HK-2 (cell line): ENCODE measurements around the gene SLC25A22.

Experiments
- DNase-seq: peaks from one replicate; pipeline ENCODE4 v3.0.0-alpha.2; 2018; ENCODE audit not compliant: unreplicated experiment

SLC25A22 gene

DNA sequence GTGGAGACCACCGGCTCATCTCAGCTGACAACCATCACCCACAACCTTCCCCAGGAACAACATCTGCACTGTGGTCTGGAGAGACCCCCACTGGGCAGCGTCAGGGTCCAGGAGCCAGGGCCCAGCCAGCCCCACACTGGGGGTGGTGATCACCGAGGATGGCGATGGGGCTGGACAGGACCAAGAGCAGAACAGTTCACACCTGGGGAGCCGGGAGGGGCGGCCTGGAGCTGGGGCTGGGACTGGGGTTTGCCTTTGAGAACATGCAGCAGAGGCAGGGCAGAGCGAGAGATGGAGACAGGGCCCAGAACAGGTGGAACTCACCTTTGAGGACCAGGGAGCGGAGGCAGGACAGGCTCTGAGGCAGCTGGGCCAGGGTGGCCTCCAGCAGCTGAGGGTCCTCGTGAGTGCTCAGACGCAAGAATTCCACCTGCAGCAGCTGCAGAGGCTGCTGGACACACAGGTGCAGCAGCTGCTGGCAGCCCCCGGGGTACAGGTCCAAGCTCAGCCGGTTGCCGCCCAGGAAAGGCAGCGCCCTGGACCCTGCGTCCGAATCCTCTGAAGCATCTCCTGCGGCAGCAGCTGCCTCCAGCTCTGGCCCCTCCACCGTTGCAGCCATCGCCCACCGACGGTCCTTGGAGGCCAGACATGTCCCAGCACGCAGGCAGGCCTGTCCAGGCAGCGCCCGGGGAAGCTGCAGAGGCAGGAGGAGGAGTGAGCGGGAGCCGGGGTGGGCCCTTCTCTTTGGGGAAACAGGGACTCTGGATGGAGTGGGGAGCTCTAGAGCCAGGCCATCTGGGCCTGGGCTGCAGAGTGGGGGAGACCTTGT lies 5.9 kb upstream of the SLC25A22 start:
- no peak for DNase-seq

- no peak for DNase-seq
These were observed 5.3 kb upstream of the SLC25A22 start for GRCh38 chr11:803467-803742.

DNA sequence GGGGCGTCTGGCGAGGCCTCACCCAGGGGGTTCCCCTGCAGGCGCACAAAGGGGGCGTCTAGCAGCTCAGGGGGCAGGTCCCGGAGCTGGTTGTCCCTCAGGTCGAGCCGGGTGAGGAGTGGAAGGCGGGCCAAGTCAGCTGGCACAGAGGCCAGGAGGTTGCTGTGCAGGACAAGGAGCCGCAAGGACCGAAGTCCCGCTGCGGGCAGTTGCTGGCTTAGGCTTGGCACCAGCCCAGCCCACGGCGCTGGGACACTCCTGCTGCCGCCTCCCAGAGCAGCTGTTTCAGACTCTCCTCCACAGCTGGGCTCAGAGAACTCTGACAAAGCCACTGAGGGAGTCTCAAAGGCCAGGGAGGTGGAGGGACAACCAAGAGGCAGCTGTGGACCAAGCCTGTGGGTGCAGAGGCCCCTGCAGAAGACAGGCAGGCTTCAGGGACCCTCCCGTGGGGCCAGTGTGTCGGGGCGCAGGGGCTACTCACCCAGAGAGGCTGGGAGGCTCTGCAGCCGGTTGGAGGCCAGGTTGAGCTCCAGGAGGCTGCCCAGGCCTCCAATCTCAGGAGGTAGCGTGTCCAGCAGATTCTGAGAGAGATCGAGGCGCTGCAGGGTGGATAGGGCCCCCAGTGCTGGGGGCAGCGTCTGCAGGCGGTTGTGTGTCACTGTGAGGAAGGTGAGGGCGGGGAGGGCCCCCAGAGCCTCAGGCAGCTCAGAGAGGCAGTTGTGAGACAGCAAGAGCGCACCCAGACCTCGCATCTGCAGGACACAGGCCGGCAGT lies 4.8 kb upstream of the SLC25A22 start:
- DNase-seq, result no peak

GRCh38 chr11:802018-802617 lies 4.0 kb upstream of the SLC25A22 start:
- DNase-seq, result no peak

DNA sequence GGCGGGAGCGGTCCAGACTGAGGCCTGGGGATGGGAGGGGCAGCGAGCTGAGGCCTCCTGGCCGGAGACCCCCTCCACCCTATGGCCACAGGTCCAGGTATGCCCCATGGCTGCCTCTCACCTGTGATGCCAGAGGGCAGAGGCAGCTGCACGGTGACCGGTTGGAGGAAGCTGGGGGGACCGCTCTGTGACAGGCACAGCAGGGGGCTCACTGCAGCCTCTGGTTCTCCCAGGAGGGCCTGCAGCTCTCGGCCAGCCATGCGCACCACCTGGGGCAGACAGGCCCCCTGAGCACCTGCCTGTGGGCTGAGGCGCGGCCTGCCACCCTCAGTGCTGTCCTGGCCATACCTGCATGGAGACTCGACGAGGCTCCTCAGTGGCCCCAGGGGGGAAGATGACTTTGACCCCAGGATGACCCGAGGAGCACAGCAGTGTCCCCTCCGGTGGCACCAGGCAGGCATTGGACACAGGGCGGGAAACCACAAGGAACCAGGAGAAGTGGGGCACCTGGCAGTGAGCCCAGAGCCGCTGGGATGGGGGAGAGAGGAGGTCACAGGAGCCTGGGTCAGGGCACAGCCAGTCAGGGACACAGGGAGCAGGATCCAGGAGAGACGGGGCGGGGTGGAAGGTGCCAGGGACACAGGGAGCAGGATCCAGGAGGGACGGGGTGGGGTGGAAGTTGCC lies 3.2 kb upstream of the SLC25A22 start:
- DNase-seq, result no peak

DNA sequence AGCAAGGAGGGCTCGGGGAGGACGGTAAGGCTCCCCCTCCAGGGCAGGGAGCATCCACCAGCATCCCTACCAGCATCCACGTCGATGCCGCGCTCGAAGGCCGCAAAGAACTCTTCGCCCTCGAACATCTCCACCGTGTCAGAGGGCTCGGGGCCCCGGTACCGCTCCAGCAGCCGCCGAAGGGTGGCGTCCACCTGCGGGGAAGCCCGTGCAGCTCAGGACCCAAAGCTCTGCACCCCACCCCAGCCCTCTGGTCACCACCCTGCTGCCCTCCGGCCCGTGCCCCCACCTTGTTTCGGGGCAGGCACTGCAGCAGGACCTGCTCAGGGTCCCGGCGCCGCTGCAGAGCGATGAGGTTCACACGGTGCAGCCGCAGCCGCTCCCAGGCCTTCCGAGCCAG lies 2.4 kb upstream of the SLC25A22 start:
- DNase-seq, result no peak

- no peak for DNase-seq
These were observed 1.7 kb upstream of the SLC25A22 start for GRCh38 chr11:799641-800316.

DNA sequence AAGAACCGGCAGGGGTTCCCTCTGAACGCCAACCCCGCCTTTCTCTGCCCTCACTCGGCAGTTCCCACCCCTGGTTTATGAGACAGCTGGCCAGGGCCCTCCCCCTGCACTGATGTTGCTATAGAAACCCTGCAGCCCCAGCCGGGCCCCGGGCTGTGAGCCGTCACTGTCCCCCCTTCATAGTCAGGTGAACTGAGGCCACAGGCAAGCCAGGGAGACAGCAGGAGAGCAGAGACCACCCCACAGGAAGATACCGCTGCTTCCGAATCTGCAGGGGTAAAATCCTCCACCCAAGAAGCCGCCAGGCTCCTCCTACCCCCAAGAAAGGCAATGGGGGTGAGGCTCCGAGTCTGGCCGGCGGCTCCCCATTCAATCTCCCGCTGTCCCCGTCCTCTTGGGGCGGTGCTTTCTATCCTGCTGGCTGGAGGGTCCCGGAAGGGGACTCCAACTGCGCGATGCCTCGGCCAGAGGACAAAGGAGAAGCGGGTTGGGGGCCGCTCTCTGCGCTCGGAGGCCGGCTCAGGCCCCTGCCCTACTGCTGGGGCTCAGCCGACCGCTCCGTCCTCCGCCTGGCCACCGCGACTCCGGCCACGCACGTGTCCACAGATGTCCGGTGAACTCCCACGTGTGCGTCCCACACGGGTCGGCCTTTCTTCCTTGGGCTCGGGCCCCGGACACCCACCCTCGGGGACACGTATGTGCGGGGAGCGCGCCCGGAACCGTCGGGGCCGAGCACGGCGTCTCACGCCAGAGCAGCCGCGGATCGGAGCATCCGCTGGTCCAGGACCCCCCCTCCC lies 587 bp downstream of the SLC25A22 start:
- DNase-seq, result peak; percentile 70

GRCh38 chr11:796565-797295 lies 1.4 kb downstream of the SLC25A22 start:
- DNase-seq, result no peak

- peak; percentile 90 for DNase-seq
These were observed 2.2 kb downstream of the SLC25A22 start for GRCh38 chr11:795634-796564.

DNA sequence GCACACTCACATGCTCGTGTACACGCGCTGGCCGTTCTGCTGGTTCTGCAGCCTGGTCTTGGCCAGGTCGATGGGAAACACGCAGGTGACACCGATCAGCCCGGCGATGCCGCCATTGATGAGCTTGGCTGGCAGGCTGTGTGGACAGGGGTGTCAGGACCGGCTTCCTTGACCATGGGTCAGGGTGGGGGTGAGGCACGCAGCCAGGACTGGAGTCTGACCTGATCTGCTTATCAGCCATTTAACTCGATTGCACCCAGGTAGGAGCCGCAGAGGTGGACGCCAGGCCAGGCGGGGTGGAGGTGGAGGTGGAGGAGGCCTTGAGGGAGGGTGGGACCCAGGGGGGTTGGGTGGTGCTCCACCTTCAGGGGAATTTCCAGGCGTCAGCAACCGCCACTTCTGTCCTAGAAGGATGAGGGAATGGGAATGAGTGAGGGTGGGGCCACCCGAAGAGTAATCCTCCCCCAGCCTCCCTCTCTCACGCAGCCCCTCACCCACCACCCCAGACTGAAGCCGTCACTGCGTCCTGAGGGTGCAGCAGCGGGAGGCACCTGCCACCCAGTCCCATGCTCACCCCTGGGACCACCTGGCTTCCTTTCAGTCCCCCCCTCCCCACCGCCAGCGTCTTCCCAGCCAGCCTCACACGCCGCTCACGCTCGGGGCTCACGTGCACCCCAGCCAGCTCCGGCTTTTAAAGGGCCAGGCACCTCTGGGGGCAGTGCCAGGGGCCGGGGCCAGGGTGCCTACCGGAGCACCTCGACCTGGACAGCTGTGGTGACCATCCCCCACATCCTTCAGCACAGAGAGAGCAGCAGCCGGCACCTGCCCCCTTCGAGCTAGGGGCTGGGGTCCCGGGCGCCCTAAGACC lies 3.1 kb downstream of the SLC25A22 start:
- no peak for DNase-seq

- no peak for DNase-seq
These were observed 3.9 kb downstream of the SLC25A22 start for GRCh38 chr11:794013-794765.

- DNase-seq, result no peak
These were observed 4.5 kb downstream of the SLC25A22 start for GRCh38 chr11:793556-793955.

- DNase-seq, result no peak
These were observed 5.2 kb downstream of the SLC25A22 start for GRCh38 chr11:792873-793272.

DNA sequence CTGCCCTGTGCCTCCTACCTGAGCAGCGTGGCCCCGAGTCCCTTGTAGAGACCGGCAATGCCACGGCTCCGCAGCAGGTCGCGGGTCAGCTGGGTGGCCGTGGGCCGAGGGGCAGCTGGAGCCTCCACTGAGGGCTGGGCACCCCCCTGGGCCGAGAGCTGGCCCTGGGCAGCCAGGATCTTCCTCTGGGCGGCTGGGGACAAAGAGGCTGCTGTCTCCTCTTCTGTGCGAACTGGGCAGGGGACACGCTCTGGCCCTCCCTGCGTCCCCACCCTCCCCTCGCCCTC lies 5.6 kb downstream of the SLC25A22 start:
- DNase-seq, result no peak

DNA sequence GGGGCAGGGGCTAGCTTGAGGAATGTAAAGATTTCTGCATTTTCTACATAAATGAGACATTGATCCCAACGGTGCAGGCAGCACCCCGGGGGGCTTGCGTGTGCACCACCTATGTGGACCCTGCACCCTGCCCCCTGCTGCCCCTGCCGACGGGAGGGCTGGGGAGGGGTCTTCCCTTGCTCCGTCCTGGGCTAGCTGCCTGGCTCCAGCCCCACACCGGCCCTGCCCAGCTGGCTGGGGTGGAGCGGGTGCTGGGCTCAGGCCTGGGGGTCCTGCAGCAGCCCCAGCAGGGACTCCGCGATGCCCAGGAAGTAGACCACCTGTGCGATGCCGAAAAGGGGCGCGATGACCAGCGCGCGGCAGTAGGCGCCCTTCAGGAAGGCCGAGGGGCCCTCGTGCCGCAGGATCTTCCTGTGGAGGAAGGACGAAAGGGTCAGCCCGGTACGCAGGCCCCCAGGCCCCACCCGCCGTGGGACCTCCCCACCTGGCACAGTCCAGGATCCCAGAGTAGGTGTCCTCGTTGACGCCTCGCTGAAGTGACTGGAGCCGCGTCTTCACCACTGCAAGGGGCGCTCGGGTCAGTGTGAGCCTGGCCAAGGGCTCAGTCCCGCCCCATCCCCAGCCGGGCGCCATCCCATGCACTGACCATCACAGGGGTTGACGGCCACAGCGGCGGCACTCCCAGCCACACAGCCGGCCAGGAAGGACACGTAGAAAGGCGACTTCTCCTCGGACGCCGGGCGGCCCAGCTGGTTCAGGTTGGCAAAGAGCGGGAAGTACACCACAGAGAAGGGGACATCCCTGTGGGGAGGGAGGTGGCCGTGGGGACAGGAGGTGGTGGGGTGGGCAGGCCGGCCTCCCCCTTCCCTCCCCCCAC lies 6.2 kb downstream of the SLC25A22 start:
- DNase-seq, result no peak
